HG03066 (cell line): ENCODE measurements around the gene PPARG.

Experiments
- ATAC-seq: cut with Tn5 transposase; IDR thresholded peaks from one replicate; pipeline ENCODE4 v1.9.1; 2021; ENCODE audit warnings: low read depth; ENCODE audit not compliant: unreplicated experiment

Gene PPARG

GRCh38 chr3:12308517-12308916, 19.6 kb downstream of the PPARG start:
- no peak for ATAC-seq

DNA sequence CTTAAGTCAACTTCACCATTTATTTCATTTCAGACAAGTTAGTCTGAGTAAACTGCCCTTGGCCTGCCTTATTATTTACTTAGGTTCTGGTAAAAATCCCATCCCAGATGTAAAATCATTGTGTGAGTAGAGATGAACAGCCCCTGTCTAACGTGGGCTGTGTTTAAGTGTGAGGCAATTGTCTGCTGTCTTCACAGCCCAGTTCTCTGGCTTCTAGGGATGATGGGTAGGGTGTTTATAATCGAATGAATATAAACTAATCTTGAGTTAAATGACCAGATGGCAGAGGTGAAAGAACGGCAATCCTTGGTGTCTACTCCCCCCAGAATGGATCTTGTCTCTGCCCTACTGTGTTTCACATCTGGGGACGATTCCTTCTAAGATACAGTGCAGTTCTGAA, 20.8 kb downstream of the PPARG start:
- no peak for ATAC-seq

DNA sequence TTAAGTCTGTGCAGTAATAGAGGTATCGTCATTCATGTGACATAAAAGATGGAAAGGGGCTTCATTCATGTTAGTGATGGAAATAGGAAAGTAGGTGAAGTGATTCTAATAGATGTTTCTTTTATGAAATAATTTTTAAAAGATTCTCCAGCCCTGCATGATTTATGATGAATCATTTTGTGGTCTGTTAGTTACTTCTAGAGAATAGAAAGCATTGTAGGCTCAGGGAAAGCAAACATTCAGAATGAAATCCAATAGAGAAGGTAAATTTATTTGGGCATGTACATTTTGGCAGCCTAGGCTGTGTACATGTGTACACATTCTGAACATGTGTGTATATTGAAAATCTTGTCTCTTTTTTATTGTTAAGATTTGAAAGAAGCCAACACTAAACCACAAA, 23.1 kb downstream of the PPARG start:
- ATAC-seq: no peak

DNA sequence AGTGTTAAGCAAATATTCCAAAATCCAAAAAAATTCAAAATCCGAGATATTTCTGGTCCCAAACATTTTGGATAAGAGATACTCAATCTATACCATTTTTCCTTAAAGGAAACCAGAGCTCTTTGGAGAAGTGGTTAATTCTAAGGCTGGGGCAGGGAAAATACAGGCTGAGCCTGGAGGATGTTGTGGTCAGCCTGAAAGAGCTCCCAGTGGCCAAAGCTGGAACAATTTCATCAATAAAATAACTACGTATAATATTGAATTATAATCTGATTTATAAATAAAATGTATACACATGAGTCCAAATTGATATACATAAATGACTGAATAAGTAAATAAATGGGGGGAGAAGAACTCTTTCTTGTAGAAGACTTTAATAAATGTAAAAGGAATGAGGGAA, 24.6 kb downstream of the PPARG start:
- no peak for ATAC-seq

GRCh38 chr3:12316253-12316652, 27.4 kb downstream of the PPARG start:
- no peak for ATAC-seq

- no peak for ATAC-seq
These were observed 28.0 kb downstream of the PPARG start for GRCh38 chr3:12316729-12317351.

DNA sequence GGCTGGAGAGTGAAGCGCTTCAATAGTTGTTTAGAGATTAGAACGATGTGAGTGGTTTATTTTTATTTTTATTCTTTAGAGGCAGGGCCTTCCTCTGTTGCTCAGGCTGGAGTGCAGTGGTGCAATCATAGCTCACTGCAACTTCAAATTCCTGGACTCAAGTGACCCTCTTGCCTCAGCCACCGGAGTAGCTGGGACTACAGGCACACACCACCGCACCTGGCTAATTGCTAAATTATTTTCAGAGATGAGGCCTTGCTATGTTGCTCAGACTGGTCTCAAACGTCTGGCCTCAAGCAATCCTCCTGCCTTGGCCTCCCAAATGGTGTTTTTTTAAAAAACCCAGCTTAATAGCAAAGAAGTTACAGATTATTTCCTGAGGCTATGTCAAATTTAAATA, 29.0 kb downstream of the PPARG start:
- no peak for ATAC-seq

GRCh38 chr3:12318758-12319621, 30.1 kb downstream of the PPARG start:
- ATAC-seq: no peak

GRCh38 chr3:12321015-12321414, 32.1 kb downstream of the PPARG start:
- no peak for ATAC-seq

GRCh38 chr3:12323237-12323636, 34.4 kb downstream of the PPARG start:
- ATAC-seq: no peak

DNA sequence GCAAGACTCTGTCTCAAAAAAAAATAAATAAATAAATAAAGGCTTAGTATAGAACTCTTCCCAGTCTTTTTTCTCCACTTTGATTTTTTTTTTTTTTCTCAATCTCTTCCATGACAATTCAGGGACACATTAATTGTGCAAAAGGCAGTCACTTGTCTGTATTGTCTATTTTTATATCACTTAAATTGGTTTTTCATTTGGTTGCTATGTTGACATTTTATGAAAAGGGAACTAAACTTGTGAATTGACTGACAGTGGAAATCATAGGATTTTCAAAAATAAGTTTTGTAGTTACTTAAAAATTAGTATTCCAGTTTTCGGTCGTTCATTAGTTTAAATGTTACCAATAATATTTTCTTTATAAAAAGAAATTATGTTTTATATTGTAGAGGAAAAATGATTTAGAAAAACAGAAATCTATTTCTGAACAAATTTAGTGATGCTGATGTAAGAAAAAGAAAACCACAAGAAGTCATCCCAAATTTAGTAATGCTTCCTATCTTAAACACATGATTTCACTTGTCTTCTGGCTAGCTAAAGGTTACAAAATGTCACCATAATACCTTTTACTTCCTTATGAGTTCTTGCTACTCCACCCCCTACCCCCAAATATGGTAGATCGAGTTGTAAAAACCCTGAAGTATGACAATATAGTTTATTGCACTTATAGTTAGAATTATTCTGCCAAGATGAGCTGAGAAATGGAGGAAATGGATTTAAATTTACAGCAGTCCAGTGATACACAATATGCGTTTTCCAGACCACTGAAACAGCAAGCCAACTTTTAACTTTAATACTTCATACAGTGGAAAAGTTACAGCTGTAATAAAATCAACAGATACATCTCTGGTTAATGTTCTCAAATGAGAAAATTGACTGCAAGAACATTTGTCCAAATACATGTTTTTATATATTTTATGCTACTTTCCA, 37.0 kb downstream of the PPARG start:
- no peak for ATAC-seq

GRCh38 chr3:12327021-12327420, 38.2 kb downstream of the PPARG start:
- no peak for ATAC-seq

DNA sequence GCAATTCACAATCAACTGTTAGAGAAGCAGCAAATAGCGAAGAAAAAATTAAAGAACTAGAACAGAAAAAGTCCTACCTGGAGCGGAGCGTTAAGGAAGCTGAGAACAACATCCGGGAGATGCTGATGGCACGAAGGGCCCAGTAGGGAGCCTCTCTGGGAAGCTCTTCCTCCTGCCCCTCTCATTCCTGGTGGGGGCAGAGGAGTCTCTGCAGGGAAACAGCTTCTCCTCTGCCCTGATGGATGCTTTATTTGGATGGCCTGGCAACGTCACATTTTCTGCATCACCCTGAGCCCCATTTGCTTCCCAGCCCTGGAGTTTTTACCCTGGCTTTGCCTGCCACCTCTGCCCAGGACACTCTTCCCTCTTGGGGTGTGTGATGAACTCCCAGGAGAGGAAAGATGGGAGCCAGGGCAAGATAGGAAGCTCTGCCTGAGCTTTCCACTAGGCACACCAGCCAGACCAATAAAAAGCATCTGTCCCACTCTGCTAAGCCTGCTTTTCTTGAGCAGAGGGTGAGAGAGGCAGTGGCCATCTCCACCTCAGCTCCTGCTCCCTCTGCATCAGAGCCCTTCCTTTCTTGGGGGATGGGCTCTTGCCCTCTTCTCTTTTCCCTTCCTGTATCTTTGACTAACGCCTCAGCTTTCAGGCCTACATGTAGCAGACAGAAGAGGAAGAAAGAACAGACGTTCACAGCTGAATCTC, 39.4 kb downstream of the PPARG start:
- ATAC-seq: no peak

- ATAC-seq: no peak
These were observed 40.1 kb downstream of the PPARG start for GRCh38 chr3:12328837-12329462.

- ATAC-seq: no peak
These were observed 45.9 kb downstream of the PPARG start for GRCh38 chr3:12334786-12335185.

DNA sequence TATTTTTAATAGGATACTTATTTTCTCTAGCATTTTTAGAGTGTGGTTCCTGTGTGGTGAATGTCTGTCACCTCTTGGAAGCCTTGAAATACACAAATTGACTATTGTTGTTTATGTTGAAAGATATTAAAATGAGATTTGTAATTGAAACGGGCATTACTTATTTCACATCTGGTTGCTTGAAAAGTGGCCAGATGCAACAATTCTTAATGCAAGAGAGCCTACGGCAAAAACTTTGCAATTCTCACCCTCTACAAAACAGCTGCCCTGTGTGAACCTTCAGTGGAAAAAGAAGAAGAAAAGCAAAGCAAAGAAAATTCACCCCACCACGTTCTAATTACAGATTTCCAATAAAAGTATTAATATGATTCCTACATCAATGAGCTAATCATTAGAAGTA, 46.6 kb downstream of the PPARG start:
- no peak for ATAC-seq

DNA sequence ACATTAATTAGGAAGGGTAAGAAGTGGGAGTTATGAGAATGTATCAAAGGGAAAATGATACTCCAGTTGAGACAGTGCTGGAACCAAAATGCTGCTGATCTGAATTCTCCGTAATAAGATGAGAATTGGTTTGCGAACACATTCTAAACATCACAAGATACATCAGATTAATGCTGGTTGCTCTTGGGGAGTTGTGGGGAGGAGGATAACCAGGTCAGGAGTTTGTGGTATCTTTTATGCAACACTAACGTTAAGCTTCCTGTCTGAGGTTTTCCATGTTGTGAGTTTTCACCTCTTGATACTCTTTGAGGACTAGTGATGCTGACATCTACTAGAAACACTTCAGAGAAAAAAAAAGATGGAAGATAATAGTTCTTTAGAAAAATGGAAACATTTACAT, 47.2 kb downstream of the PPARG start:
- ATAC-seq: no peak

- ATAC-seq: no peak
These were observed 50.0 kb downstream of the PPARG start for GRCh38 chr3:12338595-12339546.
